ENCODE data around the gene ELMOD3.

DNA sequence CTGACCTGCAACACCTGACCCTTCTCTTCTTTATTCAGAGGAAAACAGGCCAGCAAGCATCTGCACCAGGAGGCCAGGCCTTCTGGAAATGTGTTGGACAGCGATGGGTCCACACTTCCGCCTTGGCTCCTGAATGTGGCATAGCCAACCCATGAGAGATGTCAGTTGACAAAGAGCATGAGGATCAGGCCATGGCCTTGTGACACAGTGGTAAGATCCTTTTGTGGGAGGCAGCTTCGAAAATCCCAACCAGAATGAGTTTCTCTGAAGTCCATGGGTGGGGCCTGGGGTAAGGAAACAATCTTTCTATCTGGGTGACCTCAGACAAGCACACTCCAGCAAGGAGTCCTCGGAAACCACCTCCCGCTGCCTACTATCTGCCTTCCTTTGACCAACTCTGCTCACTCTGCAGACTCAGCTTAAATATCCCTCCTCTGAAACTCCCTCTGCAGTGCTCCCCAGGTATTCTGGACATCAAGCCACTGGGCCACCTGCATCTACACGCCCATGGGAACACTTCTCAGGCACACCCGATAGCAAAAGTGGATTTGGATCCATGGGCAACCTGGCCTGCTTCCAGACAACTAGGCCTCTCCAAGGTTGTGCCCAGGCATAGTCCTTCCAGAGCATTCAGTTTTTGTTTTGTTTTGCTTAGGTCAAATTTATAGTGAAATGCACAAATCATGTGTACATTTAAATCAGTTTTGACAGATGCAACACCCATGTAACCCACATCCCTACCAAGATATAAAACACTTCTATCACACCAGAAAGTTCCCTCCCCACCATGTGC lies 60.4 kb downstream of the ELMOD3 start:
- TF ChIP-seq, protein P1, sequence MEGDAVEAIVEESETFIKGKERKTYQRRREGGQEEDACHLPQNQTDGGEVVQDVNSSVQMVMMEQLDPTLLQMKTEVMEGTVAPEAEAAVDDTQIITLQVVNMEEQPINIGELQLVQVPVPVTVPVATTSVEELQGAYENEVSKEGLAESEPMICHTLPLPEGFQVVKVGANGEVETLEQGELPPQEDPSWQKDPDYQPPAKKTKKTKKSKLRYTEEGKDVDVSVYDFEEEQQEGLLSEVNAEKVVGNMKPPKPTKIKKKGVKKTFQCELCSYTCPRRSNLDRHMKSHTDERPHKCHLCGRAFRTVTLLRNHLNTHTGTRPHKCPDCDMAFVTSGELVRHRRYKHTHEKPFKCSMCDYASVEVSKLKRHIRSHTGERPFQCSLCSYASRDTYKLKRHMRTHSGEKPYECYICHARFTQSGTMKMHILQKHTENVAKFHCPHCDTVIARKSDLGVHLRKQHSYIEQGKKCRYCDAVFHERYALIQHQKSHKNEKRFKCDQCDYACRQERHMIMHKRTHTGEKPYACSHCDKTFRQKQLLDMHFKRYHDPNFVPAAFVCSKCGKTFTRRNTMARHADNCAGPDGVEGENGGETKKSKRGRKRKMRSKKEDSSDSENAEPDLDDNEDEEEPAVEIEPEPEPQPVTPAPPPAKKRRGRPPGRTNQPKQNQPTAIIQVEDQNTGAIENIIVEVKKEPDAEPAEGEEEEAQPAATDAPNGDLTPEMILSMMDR (IDR thresholded peaks at IDR 0.05): no peak
- TF ChIP-seq POLR2A (IDR thresholded peaks at IDR 0.05) (no peak), POLR2AphosphoS5 (IDR thresholded peaks at IDR 0.05) (no peak)
